Activated T-cell treated with anti-CD3 and anti-CD28 coated beads, Interleukin-2, amount 50 U/mL, for 24 hours (primary cell): ENCODE measurements around the gene MED13L.

Experiments
- DNase-seq: peaks from one replicate; pipeline ENCODE4 v3.0.0-alpha.2; 2020
- H3K27ac Mint-ChIP-seq: 2 replicates; pipeline ENCODE4 v1.8.0; 2020; ENCODE audit warnings: mild to moderate bottlenecking, mixed read lengths
- H3K27me3 Mint-ChIP-seq: 2 replicates; pipeline ENCODE4 v1.8.0; 2020; ENCODE audit warnings: mixed read lengths
- H3K36me3 Mint-ChIP-seq: 2 replicates; pipeline ENCODE4 v1.8.0; 2020; ENCODE audit warnings: low read depth, mixed read lengths
- H3K4me1 Mint-ChIP-seq: 2 replicates; pipeline ENCODE4 v1.8.0; 2020; ENCODE audit warnings: low read depth, mixed read lengths
- H3K4me3 Mint-ChIP-seq: 2 replicates; pipeline ENCODE4 v1.8.0; 2020; ENCODE audit warnings: mild to moderate bottlenecking, moderate library complexity, mixed read lengths
- H3K9me3 Mint-ChIP-seq: 2 replicates; pipeline ENCODE4 v1.8.0; 2020; ENCODE audit warnings: mixed read lengths

MED13L gene

DNA sequence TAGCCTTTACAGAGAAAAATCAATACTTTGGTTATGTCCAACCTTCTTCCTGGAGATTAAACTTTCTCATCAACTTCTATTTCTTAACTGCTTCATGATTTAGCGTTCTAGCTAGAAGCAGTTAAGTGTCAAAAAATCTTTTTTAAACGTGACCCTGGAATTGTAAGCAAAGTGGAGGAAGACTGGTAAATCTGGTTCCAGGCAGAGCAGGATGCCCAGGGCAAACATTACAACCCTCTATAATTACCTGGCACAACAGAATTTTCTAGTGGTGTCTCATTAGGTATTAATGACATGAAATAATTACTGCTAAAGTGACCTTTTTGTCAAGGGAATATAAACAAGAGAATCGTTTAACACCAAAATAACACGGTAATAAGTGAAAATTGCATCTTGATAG, 320.8 kb downstream of the MED13L start:
- no peak overlapping the region for H3K4me3 Mint-ChIP-seq
- H3K4me1 Mint-ChIP-seq: peaks cover 5% of the 10 kb centered on the region
- no peaks in the 10 kb centered on the region for H3K27me3 Mint-ChIP-seq
- no peaks in the 10 kb centered on the region for H3K9me3 Mint-ChIP-seq
- H3K36me3 Mint-ChIP-seq: peaks cover 39% of the 10 kb centered on the region
- no peak for DNase-seq
- H3K27ac Mint-ChIP-seq: no peak overlapping the region

DNA sequence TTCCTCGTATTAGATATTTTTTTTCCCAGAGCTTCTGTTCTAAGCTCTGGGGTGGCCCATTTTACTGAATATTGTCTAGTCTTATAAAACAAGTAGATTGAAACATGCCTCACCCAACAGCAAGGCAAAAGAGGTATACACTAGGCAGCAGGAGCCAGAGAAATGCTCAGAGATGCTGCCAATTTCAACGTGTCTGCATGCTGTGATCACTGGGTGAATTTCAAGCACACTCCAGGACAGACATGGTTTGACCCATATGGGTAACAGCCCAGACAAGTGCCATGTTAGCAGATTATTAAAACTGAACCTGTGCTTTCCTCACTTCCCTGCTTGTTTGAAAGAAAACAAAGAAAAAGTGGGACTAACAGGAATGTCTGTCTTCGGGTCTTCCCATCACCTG, 321.3 kb downstream of the MED13L start:
- H3K27ac Mint-ChIP-seq: no peak overlapping the region
- peaks cover 5% of the 10 kb centered on the region for H3K4me1 Mint-ChIP-seq
- H3K36me3 Mint-ChIP-seq: peaks cover 35% of the 10 kb centered on the region
- DNase-seq: no peak
- no peak overlapping the region for H3K4me3 Mint-ChIP-seq
- no peaks in the 10 kb centered on the region for H3K27me3 Mint-ChIP-seq
- no peaks in the 10 kb centered on the region for H3K9me3 Mint-ChIP-seq

DNA sequence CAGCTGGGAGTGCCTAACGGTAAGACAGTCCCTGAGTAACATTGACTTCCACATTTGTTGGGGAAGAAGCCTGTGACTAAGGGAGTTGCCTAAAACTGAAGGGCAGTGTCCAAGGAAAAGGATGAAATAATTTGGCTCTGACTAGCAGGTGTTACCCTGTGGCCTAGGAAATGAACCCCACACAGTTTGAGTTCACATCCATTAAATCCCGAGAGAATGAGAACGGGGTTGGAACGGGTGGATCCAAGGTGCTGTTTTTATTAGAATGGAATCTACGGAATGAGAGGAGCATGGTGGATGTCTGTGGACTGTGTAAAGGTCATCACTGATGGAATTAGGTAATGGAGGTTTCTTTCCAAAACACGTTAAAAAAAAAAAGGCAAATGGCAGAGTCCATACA, 324.0 kb downstream of the MED13L start:
- H3K36me3 Mint-ChIP-seq: peaks cover 16% of the 10 kb centered on the region
- no peaks in the 10 kb centered on the region for H3K27me3 Mint-ChIP-seq
- H3K4me3 Mint-ChIP-seq: no peak overlapping the region
- no peak overlapping the region for H3K27ac Mint-ChIP-seq
- no peak for DNase-seq
- no peaks in the 10 kb centered on the region for H3K9me3 Mint-ChIP-seq
- H3K4me1 Mint-ChIP-seq: no peaks in the 10 kb centered on the region

DNA sequence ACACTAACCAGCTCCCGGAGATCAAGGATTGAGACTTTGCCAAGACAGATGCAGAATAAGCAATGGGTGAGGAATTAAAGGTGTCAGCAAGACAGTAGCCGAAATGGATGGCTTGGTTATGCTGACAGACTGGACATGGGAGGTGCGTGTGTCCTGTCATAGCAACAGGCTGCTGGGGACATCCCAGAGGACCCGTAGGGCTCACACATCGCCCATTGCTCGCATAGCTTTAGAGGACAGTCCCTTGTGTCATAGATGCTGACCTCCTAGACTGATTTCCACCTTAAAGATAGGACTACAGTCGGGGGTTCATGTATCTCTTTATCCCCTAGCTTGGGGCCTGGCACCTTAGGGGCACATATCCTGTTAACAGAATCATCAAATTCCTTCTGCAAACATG, 324.5 kb downstream of the MED13L start:
- DNase-seq: no peak
- H3K36me3 Mint-ChIP-seq: peaks cover 11% of the 10 kb centered on the region
- H3K4me3 Mint-ChIP-seq: no peak overlapping the region
- H3K9me3 Mint-ChIP-seq: no peaks in the 10 kb centered on the region
- no peaks in the 10 kb centered on the region for H3K4me1 Mint-ChIP-seq
- H3K27ac Mint-ChIP-seq: no peak overlapping the region
- no peaks in the 10 kb centered on the region for H3K27me3 Mint-ChIP-seq

DNA sequence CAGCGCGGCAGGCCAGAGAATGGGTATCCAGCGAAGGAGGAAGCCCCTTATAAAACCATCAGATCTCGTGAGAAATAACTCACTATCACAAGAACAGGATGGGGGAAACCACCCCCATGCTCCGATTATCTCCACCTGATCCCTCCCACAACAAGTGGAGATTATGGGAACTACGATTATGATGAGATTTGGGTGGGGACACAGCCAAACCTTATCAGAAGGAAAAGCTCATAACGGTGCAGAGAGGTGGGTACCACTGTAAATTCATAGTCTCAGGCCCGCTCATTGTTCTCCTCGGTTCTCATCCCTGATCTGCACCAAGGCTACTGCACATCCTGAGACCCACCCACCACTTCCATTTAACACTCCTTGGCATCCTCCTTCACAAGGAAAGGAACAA, 326.5 kb downstream of the MED13L start:
- Mint-ChIP-seq H3K27me3 (no peaks in the 10 kb centered on the region), H3K9me3 (no peaks in the 10 kb centered on the region), H3K4me3 (no peak overlapping the region), H3K36me3 (peaks cover 2% of the 10 kb centered on the region), H3K27ac (no peak overlapping the region), H3K4me1 (no peaks in the 10 kb centered on the region)
- no peak for DNase-seq

DNA sequence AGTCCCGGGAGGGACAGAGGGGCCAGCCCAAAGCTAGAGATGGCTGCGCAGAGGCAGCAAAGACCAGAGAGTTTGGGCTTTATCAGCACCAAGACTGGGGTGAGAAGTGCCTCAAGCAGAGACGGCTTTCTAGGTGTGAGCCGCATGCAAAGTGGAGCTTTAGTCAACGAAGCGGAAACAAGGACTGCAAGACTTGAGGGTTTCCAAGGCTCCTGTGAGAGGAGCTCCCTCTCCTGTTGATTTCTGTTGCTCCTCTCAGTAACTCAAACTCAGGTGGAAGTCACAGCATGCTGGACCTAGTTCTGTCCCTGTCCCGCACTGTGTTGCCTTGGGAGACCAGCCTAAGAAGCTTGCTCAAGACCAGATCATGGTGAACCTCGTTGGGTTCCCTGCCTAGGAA, 327.8 kb downstream of the MED13L start:
- no peak overlapping the region for H3K4me3 Mint-ChIP-seq
- H3K4me1 Mint-ChIP-seq: no peaks in the 10 kb centered on the region
- H3K27me3 Mint-ChIP-seq: no peaks in the 10 kb centered on the region
- no peak overlapping the region for H3K27ac Mint-ChIP-seq
- peaks cover 2% of the 10 kb centered on the region for H3K36me3 Mint-ChIP-seq
- no peak for DNase-seq
- H3K9me3 Mint-ChIP-seq: no peaks in the 10 kb centered on the region

DNA sequence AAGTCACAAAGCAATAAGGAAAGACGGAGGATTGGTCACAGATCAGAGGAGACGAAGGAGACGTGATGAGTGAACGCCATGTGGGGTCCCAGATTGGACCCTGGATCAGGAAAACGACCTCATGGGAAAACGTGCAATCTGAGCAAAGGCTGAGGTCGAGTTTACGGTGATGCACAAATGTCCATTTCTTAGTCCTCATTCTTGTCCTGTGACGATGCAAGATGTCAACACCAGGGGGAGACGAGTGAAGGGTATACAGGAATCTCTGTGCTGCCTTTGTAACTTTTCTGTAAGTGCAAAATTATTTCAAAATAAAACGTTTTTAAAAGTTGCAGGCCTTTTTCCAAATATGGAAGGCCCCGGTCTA, 329.8 kb downstream of the MED13L start:
- Mint-ChIP-seq H3K4me3 (no peak overlapping the region), H3K27me3 (no peaks in the 10 kb centered on the region), H3K36me3 (peaks cover 2% of the 10 kb centered on the region), H3K9me3 (no peaks in the 10 kb centered on the region), H3K27ac (no peak overlapping the region), H3K4me1 (no peaks in the 10 kb centered on the region)
- no peak for DNase-seq

DNA sequence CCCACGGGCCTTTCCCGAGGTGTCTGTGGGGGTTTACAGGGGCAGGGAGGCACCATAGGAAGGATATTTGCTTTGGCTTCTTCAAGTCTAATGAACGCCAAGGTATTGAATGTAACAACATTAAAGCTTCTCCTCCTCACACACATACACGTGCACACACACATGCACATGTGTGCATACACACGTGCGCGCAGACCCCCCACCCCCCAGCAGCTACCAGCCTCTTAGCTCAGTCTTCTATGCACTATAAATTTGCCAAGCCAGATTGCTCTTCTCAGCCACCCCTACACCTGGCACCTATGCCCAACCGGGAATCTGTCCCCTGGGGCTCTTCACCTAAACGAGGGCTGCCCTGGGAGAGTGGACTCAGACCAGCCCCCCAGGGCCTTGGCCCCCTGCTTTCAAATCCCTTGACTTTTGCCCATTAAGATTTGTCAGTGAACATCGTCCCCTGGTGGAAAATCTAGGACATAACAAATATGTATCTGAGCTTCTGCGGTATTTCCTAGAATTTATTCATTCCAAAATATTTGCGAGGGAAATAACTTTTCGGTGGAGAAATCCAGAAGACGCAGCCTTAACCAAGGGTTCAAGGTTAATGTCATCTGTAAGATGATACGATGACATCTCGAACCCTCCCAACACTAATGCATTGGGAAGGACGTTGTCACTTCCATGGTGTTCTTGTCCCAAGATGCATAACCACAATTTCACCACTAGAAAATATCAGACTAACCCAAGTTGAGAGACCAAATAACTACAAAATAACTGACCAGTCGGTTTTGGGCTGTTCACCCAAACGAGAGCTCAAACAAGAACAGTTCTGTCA, 330.4 kb downstream of the MED13L start:
- H3K4me1 Mint-ChIP-seq: no peaks in the 10 kb centered on the region
- H3K27ac Mint-ChIP-seq: no peak overlapping the region
- H3K27me3 Mint-ChIP-seq: no peaks in the 10 kb centered on the region
- DNase-seq: no peak
- H3K36me3 Mint-ChIP-seq: peaks cover 2% of the 10 kb centered on the region
- H3K9me3 Mint-ChIP-seq: no peaks in the 10 kb centered on the region
- H3K4me3 Mint-ChIP-seq: no peak overlapping the region

DNA sequence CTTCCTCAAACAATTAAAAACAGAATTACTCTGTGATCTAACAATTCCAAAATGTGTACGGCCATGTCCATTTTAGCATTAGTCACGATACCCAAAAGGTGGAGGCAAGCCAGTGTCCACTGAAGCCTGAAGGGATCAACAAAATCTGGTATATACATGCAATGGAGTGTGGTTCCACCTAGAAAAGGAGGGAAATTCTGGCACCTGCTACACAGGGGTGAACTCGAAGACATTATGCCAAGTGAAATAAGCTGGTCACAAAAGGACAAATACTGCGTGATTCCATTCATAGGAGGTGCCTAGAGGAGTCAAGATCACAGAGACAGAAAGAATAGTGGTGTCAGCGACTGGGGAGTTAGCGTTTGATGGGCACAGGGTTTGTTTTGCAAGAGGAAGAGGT, 331.4 kb downstream of the MED13L start:
- H3K27ac Mint-ChIP-seq: no peak overlapping the region
- peaks cover 2% of the 10 kb centered on the region for H3K36me3 Mint-ChIP-seq
- no peak overlapping the region for H3K4me3 Mint-ChIP-seq
- DNase-seq: no peak
- no peaks in the 10 kb centered on the region for H3K9me3 Mint-ChIP-seq
- H3K4me1 Mint-ChIP-seq: no peaks in the 10 kb centered on the region
- H3K27me3 Mint-ChIP-seq: peaks cover 2% of the 10 kb centered on the region

DNA sequence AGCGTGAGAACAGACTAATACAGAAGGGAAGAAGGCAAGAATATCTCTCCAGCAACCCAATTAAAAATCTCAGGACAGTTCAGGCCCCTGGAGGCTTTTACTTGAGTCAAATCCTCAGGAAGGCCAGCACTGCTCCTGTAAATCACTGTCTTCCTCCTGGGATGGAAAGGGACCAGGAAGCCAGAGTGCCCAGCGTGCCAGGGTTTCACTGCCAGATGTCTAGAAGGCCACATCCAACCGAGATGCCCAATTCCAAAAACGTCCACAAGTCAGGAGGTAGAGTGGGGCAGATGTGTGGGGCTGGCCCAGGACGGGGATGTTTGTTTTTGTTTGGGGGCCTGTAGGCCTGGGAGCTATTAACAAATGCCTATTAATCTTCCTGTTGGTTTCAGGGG, 332.0 kb downstream of the MED13L start:
- Mint-ChIP-seq H3K27me3 (peaks cover 7% of the 10 kb centered on the region), H3K4me3 (no peak overlapping the region), H3K27ac (no peak overlapping the region), H3K9me3 (no peaks in the 10 kb centered on the region), H3K36me3 (peaks cover 2% of the 10 kb centered on the region), H3K4me1 (no peaks in the 10 kb centered on the region)
- no peak for DNase-seq

DNA sequence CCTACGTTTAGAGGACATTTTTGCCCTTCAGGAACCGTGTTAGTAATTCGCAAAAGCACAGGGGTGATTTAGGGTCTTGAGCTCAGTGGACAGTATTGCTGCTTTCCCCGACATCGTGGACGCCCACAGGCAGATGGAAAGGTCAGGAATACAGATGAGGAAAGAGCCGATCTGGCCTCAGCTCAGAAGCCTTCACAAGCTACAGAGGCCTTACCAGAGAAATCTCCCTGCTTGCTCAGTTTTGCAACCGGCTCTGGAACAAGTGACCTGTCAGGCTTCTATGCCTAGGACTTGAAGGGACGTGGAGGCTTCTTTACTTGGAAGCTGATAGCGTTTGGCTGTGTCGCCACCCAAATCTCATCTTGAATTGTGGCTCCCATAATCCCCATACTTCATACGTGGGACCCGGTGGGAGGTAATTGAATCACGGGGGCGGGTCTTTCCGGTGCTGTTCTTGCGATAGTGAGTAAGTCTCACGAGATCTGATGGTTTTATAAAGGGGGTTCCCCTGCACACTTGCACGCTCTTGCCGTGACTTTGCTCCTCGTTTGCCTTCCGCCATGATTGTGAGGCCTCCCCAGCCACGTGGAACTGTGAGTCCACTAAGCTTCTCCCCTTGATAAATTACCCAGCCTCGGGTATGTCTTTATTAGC, 332.5 kb downstream of the MED13L start:
- no peaks in the 10 kb centered on the region for H3K4me1 Mint-ChIP-seq
- peaks cover 10% of the 10 kb centered on the region for H3K27me3 Mint-ChIP-seq
- H3K27ac Mint-ChIP-seq: no peak overlapping the region
- DNase-seq: no peak
- peaks cover 2% of the 10 kb centered on the region for H3K36me3 Mint-ChIP-seq
- no peak overlapping the region for H3K4me3 Mint-ChIP-seq
- H3K9me3 Mint-ChIP-seq: no peaks in the 10 kb centered on the region

DNA sequence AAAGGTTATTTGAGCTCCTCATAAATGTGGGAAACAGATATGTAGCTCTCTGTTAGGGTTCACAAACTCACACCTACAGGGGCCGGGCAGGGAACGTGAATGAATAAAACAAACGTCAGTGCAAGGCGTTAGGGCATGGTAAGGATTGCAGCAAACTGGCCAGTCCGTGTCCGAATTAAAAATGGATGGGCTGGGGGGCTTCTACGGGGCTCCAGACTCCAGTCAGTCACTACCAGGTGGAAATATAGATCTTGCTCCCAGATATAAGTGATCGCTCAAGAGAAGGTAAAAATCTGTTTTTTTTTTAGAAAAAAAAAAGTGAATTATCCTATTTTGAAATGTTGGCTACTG, 333.1 kb downstream of the MED13L start:
- Mint-ChIP-seq H3K4me3 (no peak overlapping the region), H3K27me3 (peaks cover 12% of the 10 kb centered on the region), H3K36me3 (no peaks in the 10 kb centered on the region), H3K27ac (no peak overlapping the region), H3K9me3 (no peaks in the 10 kb centered on the region), H3K4me1 (no peaks in the 10 kb centered on the region)
- DNase-seq: no peak

DNA sequence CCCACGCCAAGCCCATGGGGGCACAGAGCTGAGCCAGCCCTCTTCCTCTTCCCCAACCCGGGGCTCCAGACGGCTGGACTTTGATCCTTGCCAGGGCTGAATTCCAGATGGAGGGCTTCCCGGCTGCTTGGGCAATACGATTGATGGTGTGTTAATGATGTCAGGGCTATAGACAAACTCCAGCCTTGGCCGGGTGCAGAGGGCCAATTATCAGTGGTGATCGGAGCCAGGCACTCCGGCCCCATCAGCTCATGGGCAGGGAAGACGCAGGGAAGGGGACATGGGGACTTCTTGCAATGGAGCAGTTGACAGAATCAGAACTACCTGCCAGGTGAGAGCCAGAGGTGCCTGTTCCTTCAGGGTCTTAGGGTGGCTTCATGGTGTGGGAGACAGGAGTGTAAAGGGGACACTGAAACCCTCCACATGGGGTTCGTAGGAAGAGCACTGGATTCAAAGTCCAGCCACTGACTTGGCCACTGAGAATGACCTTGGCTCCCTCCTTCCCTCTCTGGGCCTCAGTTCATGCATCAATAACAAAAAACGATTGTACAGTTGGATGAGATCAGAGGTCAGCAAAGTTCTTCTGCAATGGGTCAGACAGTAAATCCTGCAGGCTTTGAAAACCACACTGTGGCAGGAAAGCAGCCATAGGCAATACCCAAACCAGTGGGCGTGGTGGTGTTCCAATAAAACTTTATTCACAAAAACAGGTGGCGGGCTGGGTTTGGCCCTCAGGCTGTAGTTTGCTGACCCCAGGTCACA, 333.7 kb downstream of the MED13L start:
- Mint-ChIP-seq H3K9me3 (peaks cover 5% of the 10 kb centered on the region), H3K27ac (no peak overlapping the region), H3K27me3 (peaks cover 15% of the 10 kb centered on the region), H3K4me3 (no peak overlapping the region), H3K36me3 (no peaks in the 10 kb centered on the region), H3K4me1 (no peaks in the 10 kb centered on the region)
- DNase-seq: no peak

DNA sequence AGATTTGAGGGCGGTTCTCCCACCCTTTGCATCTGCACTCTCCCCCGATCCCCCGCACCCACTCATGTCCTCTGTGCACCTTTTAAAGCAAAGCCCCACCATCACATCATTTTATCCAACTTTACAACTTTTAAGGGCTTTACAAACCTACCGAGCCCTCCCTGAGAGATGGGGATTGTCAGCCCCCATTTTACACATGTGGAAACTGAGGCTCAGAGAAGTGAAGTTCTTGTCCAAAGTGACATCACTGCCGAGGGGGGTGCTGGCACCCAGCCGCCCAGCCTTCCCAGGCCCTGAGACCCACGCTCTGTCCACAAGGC, 334.2 kb downstream of the MED13L start:
- H3K27ac Mint-ChIP-seq: no peak overlapping the region
- no peak overlapping the region for H3K4me3 Mint-ChIP-seq
- no peak for DNase-seq
- no peaks in the 10 kb centered on the region for H3K36me3 Mint-ChIP-seq
- H3K9me3 Mint-ChIP-seq: peaks cover 7% of the 10 kb centered on the region
- no peaks in the 10 kb centered on the region for H3K4me1 Mint-ChIP-seq
- peaks cover 20% of the 10 kb centered on the region for H3K27me3 Mint-ChIP-seq

DNA sequence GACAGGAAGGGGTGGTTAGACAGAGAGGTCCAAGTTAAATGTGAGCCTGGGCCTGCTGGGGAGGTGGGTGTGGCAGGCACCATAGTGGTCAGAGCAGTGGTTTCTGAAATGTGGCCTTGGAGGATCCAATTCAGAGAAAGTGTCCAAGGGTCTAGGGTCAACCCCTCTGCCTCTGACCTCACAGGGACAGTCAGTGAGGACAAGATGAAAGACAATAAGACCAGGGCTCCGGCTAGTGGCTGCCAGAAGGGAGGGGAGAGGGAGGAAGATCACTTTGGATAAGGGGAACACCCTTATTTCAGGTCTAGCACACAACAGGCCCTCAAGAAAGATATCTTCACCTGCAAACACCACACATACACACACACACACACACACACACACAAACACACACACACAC, 335.1 kb downstream of the MED13L start:
- Mint-ChIP-seq H3K36me3 (no peaks in the 10 kb centered on the region), H3K27ac (no peak overlapping the region), H3K4me3 (no peak overlapping the region), H3K27me3 (peaks cover 20% of the 10 kb centered on the region), H3K9me3 (peaks cover 7% of the 10 kb centered on the region), H3K4me1 (no peaks in the 10 kb centered on the region)
- no peak for DNase-seq
